Measurements from ENCODE around the gene RCOR1.

GRCh38 chr14:102548616-102549240 lies 43.7 kb upstream of the RCOR1 start:
- no peak for TF ChIP-seq CTCF (IDR thresholded peaks at IDR 0.05; ENCODE audit: insufficient read depth, low read length)
- TF ChIP-seq SPI1 (IDR thresholded peaks at IDR 0.05; ENCODE audit: borderline replicate concordance, low read depth) = no peak

All from HL-60 (cell line).